OCI-LY7 (cell line): ENCODE measurements around the gene SNRPD2. TPM values are rescaled to one million over a fixed set of nuclear protein-coding genes. Genes with fewer than 3 reads are reported as not detected.
A peak's percentile ranks its signal among the peaks of the same experiment; 100 is the strongest.

Experiments used
- BruUV-seq: library from RNA; stranded (reverse); fragments of 400-500 nt; replicated peaks from 2 replicates; lab custom pipeline; 2021; lab: Mats Ljungman, UMichigan
- CTCF ChIA-PET: fragments of 300-600 bp; sonication (Branson Sonifier 250); formaldehyde crosslinking; loops from one replicate; lab custom pipeline; 2022; ENCODE audit warnings: antibody characterized with exemption; ENCODE audit not compliant: unreplicated experiment; lab: Charles Lee
- POLR2A ChIA-PET: fragments of 300-600 bp; sonication (Branson Sonifier 250); formaldehyde crosslinking; loops from one replicate; lab custom pipeline; 2022; ENCODE audit warnings: antibody characterized with exemption; lab: Charles Lee
- DNase-seq: peaks from one replicate; pipeline ENCODE4 v3.0.0-alpha.2; 2015; ENCODE audit warnings: low spot score
- H2AFZ ChIP-seq: fragments of 200-600 bp; sonication (generic), shearing (Covaris generic); 2 replicates; pipeline ENCODE4 v1.6.1; 2014; ENCODE audit warnings: mild to moderate bottlenecking, antibody characterized with exemption, low read length, moderate library complexity
- H3K27ac ChIP-seq: fragments of 200-600 bp; sonication (generic); 2 replicates; pipeline ENCODE4 v1.5.1; 2014; ENCODE audit warnings: mixed run types, low read depth, mild to moderate bottlenecking, moderate library complexity, low read length, inconsistent platforms; ENCODE audit not compliant: poor library complexity, severe bottlenecking
- H3K36me3 ChIP-seq: fragments of 200-600 bp; sonication (generic); 2 replicates; pipeline ENCODE4 v1.6.1; 2014; ENCODE audit warnings: mild to moderate bottlenecking, antibody characterized with exemption, low read length, moderate library complexity, mixed read lengths; ENCODE audit not compliant: insufficient read depth
- H3K4me1 ChIP-seq: fragments of 200-600 bp; sonication (generic); 2 replicates; pipeline ENCODE4 v1.5.1; 2014; ENCODE audit warnings: mild to moderate bottlenecking, low read length; ENCODE audit not compliant: insufficient read depth, poor library complexity, severe bottlenecking
- H3K4me2 ChIP-seq: fragments of 200-600 bp; sonication (generic); 2 replicates; pipeline ENCODE4 v1.6.1; 2014; ENCODE audit warnings: mild to moderate bottlenecking, low read length
- H3K4me3 ChIP-seq: fragments of 200-600 bp; sonication (generic); 2 replicates; pipeline ENCODE4 v1.5.1; 2014; ENCODE audit warnings: mild to moderate bottlenecking, low read depth, low read length; ENCODE audit not compliant: poor library complexity, severe bottlenecking
- H3K79me2 ChIP-seq: fragments of 200-600 bp; sonication (generic); 2 replicates; pipeline ENCODE4 v1.6.1; 2016; ENCODE audit warnings: low read depth, mild to moderate bottlenecking, low read length, moderate library complexity, mixed read lengths; ENCODE audit not compliant: insufficient read depth
- H3K9me2 ChIP-seq: fragments of 200-600 bp; sonication (generic); 2 replicates; pipeline ENCODE4 v1.6.1; 2016; ENCODE audit warnings: mild to moderate bottlenecking, low read length, mixed read lengths; ENCODE audit not compliant: insufficient read depth
- H3K9me3 ChIP-seq: fragments of 200-600 bp; sonication (generic); 2 replicates; pipeline ENCODE4 v1.6.1; 2014; ENCODE audit warnings: mild to moderate bottlenecking, mixed run types, low read length, mixed read lengths
- H4K20me1 ChIP-seq: fragments of 200-600 bp; sonication (generic); 2 replicates; pipeline ENCODE4 v1.6.1; 2014; ENCODE audit warnings: mild to moderate bottlenecking, antibody characterized with exemption, low read length, moderate library complexity, mixed read lengths; ENCODE audit not compliant: insufficient read depth
- CTCF ChIP-seq: fragments of 200-600 bp; sonication (generic); conservative IDR thresholded peaks from 2 replicates; pipeline ENCODE4 v1.5.1; 2014; ENCODE audit warnings: mild to moderate bottlenecking, antibody characterized with exemption, low read length, moderate library complexity, mixed read lengths
- EZH2phosphoT487 ChIP-seq: fragments of 200-600 bp; sonication (generic); IDR thresholded peaks from 2 replicates; pipeline ENCODE4 v1.6.1; 2018; ENCODE audit warnings: low read depth, borderline replicate concordance, mild to moderate bottlenecking, mixed run types, antibody characterized with exemption, low read length, moderate library complexity, mixed read lengths
- intact Hi-C: fragments of 100-400 bp; cut with micrococcal nuclease; formaldehyde crosslinking; loops from one replicate; pipeline ENCODE4 v1.10.0; 2022; ENCODE audit not compliant: unreplicated experiment
- total RNA-seq, 2 experiments: library from RNA; depleted of rRNA in 1 of 2; stranded (reverse); fragments of >200 nt in 1 of 2; shearing (Covaris generic) in 1 of 2; gene quantifications; 2 replicates each; pipeline ENCODE4 v1.2.3, GENCODE V29; 2014 to 2022

SNRPD2 gene
- total RNA-seq, 2 experiments from 2014 or later, result 523 to 774 TPM

GRCh38 chr19:45645068-45645630 is 46.6 kb downstream of the SNRPD2 start:
- Histone ChIP-seq H3K27ac (no peak overlapping the region), H3K9me3 (no peaks in the 10 kb centered on the region), H3K4me3 (peak overlapping the region; percentile 68), H3K79me2 (no peaks in the 10 kb centered on the region), H3K4me2 (peak overlapping the region; percentile 72), H4K20me1 (no peaks in the 10 kb centered on the region), H3K4me1 (peaks cover 40% of the 10 kb centered on the region), H3K36me3 (no peaks in the 10 kb centered on the region), H3K9me2 (no peaks in the 10 kb centered on the region), H2AFZ (peak overlapping the region; percentile 98; the same call in 1 of the 2 replicates)
- TF ChIP-seq CTCF (no peak), EZH2phosphoT487 (no peak)
- BruUV-seq, result no TSS peak
- intact Hi-C loops, result loop anchor here (10.0 kb wide), 1 partner anchor 220 kb away; the partner anchor contains the start of gene ERCC1
- POLR2A ChIA-PET, result interaction anchor here (0.5 to 1.0 kb wide), 5 partner anchors 16 to 645 kb away, joined by 3 to 8 read pairs (median 3); partner anchors contain the start of gene GIPR
- DNase-seq, result no peak
- CTCF ChIA-PET, result interaction anchor here (0.5 kb wide), 2 partner anchors 47 to 166 kb away, joined by 3 read pairs; no protein-coding TSS in a partner anchor

- H4K20me1 ChIP-seq, result no peaks in the 10 kb centered on the region
- peak overlapping the region; percentile 55; the same call in 1 of the 2 replicates for H3K4me2 ChIP-seq
- no peak overlapping the region for H3K27ac ChIP-seq
- POLR2A ChIA-PET, result no interaction called here
- no peak for DNase-seq
- H3K9me2 ChIP-seq, result no peaks in the 10 kb centered on the region
- no peaks in the 10 kb centered on the region for H3K9me3 ChIP-seq
- BruUV-seq, result no TSS peak
- intact Hi-C loops, result loop anchor here (1.0 to 10.0 kb wide), 5 partner anchors 60 to 219 kb away; partner anchors contain the start of genes ERCC1, OPA3 and VASP
- TF ChIP-seq EZH2phosphoT487, result no peak
- no peak for TF ChIP-seq CTCF
- no peak overlapping the region for H3K4me3 ChIP-seq
- H3K36me3 ChIP-seq, result no peaks in the 10 kb centered on the region
- CTCF ChIA-PET, result no interaction called here
- peaks cover 48% of the 10 kb centered on the region for H3K4me1 ChIP-seq
- H3K79me2 ChIP-seq, result no peaks in the 10 kb centered on the region
- no peak overlapping the region for H2AFZ ChIP-seq
Observed at GRCh38 chr19:45643927-45644771, 47.6 kb downstream of the SNRPD2 start.
